NCI-H446 treated with DMSO at 0.1 percent for 48 hours (cell line): ENCODE results near the gene CD59.
"Not testable (repeated sequence)": the region's sequence is repeated elsewhere in the genome, so short reads cannot be mapped to it uniquely, and the experiment has no call there.

Experiments
- DNase-seq: peaks from one replicate; lab custom pipeline; 2025; lab: John Stamatoyannopoulos, UW

Gene CD59

GRCh38 chr11:33665350-33666106 is 70.7 kb downstream of the CD59 start:
- no peak for DNase-seq

- DNase-seq: no peak
These were observed 71.4 kb downstream of the CD59 start for GRCh38 chr11:33664827-33665226.

GRCh38 chr11:33664166-33664565 is 72.1 kb downstream of the CD59 start:
- no peak for DNase-seq

GRCh38 chr11:33663121-33663520 is 73.1 kb downstream of the CD59 start:
- DNase-seq: peak; percentile 29

GRCh38 chr11:33661526-33661925 is 74.7 kb downstream of the CD59 start:
- not testable (repeated sequence) for DNase-seq

GRCh38 chr11:33660962-33661361 is 75.3 kb downstream of the CD59 start:
- DNase-seq: no peak

GRCh38 chr11:33659370-33660139 is 76.7 kb downstream of the CD59 start:
- no peak for DNase-seq

- DNase-seq: no peak
These were observed 77.9 kb downstream of the CD59 start for GRCh38 chr11:33658195-33658900.

- DNase-seq: no peak
These were observed 78.5 kb downstream of the CD59 start for GRCh38 chr11:33657757-33658156.

- no peak for DNase-seq
These were observed 79.5 kb downstream of the CD59 start for GRCh38 chr11:33656768-33657167.

- no peak for DNase-seq
These were observed 80.2 kb downstream of the CD59 start for GRCh38 chr11:33655842-33656600.

GRCh38 chr11:33654594-33654993 is 81.6 kb downstream of the CD59 start:
- DNase-seq: no peak
